ENCODE results near the gene MYOM3.

The MYOM3 gene

DNA sequence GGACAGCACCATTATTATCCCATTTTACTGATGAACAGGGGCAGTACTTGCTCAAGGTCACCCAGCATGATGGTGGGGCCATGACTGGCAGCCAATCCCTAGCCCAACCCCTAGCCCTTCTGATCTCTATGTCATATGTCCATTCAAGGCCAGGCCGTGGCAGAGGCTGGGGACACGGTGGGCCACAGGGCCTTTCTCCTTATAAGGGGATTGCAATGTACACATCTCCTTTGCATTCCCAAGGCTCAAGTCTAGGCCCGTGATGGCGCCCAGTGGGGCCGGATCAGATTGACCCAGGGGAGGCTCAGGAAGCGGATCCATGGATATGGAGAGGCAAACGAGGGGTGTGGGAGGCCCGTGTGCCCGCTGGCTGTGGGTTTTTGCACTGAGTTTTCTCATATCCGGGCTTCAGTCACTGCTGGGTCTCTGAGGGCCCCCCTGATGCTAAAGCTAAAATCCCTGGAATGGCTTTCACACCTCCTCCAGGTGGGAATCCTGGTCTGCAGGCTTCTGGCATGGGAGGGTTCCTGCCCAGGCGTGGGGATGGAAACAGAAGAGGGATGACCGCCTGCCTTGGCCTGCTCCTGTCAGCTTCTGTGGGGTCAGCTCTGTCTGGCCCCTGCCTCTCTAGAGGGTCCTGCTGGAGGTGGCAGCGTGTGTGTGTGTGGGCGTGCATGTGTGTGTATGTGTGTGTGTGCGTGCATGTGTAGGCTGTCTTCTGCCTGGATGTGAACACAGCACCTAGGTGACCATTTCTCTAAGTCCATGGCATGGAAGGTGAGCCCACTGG, 2.1 kb downstream of the MYOM3 start:
- TF ChIP-seq, protein P1, sequence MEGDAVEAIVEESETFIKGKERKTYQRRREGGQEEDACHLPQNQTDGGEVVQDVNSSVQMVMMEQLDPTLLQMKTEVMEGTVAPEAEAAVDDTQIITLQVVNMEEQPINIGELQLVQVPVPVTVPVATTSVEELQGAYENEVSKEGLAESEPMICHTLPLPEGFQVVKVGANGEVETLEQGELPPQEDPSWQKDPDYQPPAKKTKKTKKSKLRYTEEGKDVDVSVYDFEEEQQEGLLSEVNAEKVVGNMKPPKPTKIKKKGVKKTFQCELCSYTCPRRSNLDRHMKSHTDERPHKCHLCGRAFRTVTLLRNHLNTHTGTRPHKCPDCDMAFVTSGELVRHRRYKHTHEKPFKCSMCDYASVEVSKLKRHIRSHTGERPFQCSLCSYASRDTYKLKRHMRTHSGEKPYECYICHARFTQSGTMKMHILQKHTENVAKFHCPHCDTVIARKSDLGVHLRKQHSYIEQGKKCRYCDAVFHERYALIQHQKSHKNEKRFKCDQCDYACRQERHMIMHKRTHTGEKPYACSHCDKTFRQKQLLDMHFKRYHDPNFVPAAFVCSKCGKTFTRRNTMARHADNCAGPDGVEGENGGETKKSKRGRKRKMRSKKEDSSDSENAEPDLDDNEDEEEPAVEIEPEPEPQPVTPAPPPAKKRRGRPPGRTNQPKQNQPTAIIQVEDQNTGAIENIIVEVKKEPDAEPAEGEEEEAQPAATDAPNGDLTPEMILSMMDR (IDR thresholded peaks at IDR 0.05; ENCODE audit: low read depth, low read length, missing control alignments) = no peak
- in situ Hi-C loops (cut with HindIII; ENCODE audit: low sequenced_read_pairs) = no loop called here
- no peak overlapping the region for H3K4me3 ChIP-seq (ENCODE audit: low read depth, low read length)
- no peak for DNase-seq (ENCODE audit: low read depth)

DNA sequence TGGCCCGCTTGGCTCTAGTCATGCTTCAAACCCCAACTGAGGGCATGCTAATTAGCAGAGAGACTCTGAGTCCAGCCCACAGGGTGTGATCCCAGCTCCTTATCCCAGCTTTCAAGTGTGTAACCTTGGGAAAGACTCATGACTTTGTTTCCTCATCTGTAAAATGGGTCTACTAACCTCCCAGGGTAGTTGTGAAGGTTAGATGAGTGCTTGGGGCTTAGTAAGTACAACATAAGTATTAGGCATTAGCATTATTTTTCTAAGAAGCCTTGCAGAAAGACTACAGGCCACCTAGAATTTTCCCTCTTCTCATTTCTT, 2.8 kb downstream of the MYOM3 start:
- H3K4me3 ChIP-seq (ENCODE audit: low read depth, low read length) = no peak overlapping the region
- in situ Hi-C loops (cut with HindIII; ENCODE audit: low sequenced_read_pairs) = no loop called here
- TF ChIP-seq, protein P1 (IDR thresholded peaks at IDR 0.05; ENCODE audit: low read depth, low read length, missing control alignments) = no peak
- DNase-seq (ENCODE audit: low read depth) = no peak

DNA sequence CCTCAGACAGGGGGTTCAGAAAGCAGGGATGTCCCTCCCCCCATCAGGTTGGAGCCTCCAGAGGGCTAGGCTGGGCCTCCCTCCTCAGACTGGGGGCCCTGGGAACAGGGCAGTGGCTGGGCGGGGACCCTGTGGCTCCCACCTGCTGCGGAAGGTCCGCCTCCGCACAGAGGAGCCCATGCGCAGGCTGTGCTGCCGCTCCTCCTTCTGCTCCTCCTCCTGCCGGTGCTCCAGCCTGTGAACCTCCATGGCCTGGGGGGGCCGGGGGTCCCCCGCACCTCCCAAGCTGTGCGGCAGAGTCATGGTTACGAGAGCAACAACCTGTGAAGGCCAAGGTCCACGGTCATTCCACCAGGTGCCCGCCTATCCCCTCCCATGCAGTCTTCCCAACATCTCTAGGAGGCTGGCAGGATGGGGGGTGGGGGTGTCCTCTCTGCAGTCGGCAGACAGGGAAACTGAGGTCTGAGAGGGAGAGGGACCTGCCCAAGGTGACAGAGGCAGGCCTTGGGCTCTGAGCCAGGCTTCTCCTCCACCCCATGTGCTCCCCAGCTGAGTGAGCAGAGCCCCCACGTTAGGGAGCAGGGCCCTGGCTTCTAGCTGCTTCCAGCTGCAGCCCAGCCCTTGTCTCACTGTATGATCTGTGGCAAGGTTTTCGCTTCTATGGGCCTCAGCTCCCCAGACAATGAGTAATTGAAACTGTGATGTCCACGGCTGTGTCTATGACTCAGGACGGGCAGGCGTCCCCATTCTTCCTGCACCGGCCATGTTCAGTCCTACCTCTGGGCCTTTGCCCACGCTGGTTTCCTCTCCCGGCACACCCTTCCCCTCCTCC, 3.4 kb downstream of the MYOM3 start:
- peak; percentile 26 for DNase-seq (ENCODE audit: low read depth)
- no peak overlapping the region for H3K4me3 ChIP-seq (ENCODE audit: low read depth, low read length)
- TF ChIP-seq, protein P1 (IDR thresholded peaks at IDR 0.05; ENCODE audit: low read depth, low read length, missing control alignments) = no peak
- in situ Hi-C loops (cut with HindIII; ENCODE audit: low sequenced_read_pairs) = no loop called here

DNA sequence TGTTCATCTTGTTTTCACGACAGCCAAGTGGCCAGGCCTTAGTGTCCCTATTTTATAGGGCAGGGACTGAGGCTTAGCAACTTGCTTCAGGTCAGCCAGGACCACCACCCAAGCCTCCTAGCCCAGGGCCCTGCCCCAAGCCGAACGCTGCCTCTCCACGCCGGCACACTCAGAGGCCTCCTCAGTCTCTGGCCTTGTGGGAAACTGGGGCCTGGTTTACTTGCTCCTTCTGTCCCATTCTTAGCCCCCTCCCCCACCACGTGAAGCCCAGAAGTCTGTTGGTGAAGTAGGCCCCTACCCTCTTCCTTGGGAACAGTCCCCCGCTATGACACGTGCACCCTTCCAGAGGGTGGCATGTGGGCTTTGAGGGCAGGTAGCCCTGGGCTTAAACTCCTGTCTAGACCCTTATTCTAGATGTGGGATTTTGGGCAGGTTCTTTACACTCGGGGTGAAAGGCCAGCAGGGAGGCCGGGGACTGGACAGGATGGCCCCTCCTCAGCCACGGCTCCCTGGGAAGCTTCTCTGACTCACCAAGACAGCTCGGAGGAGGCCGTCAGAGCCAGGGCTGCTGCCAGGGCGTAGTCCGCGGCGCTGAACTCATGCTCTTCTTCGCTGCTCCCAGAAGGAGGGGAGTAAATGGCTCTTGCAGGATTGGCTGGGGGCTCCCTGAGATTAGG, 4.3 kb downstream of the MYOM3 start:
- in situ Hi-C loops (cut with HindIII; ENCODE audit: low sequenced_read_pairs) = no loop called here
- peak; percentile 28 for DNase-seq (ENCODE audit: low read depth)
- H3K4me3 ChIP-seq (ENCODE audit: low read depth, low read length) = no peak overlapping the region
- TF ChIP-seq, protein P1 (IDR thresholded peaks at IDR 0.05; ENCODE audit: low read depth, low read length, missing control alignments) = no peak

DNA sequence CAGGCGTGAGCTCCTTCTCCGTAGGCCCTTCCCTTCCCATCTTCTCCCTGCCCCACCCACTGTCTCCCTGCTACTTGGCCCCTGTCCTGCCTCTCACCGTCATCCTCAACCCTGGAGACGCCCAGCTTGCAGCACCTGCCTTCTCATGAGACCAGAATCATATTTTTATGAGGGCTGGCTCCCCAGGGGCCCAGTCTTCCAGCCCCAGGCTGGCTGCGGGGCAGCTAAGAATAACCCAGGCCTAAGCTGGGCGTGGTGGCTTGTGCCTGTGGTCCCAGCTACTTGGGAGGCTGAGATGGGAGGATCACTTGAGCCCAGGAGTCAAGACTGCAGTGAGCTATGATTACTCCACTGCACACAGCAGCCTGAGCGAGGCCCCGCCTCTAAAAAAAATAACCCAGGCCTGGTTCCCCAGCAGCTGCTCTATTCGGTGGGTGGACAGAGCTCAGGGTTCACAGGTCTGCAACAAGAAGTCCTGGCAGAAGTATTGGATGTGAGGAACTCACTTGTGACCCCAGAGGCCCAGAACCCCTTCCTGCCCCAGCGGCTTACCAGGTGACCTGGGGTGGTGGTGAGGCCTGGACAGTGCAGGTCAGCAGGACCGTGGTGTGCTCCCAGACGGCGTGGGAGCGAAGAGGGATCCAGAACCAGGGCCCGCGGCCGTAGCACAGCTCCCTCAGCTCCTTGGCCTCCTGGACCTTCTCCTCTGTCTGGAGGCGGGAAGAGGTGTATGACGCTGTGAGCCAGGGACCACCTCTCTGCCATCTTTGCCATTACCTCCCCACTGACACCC, 6.4 kb downstream of the MYOM3 start:
- DNase-seq (ENCODE audit: low read depth) = no peak
- no peak overlapping the region for H3K4me3 ChIP-seq (ENCODE audit: low read depth, low read length)
- TF ChIP-seq, protein P1 (IDR thresholded peaks at IDR 0.05; ENCODE audit: low read depth, low read length, missing control alignments) = no peak
- in situ Hi-C loops (cut with HindIII; ENCODE audit: low sequenced_read_pairs) = no loop called here

DNA sequence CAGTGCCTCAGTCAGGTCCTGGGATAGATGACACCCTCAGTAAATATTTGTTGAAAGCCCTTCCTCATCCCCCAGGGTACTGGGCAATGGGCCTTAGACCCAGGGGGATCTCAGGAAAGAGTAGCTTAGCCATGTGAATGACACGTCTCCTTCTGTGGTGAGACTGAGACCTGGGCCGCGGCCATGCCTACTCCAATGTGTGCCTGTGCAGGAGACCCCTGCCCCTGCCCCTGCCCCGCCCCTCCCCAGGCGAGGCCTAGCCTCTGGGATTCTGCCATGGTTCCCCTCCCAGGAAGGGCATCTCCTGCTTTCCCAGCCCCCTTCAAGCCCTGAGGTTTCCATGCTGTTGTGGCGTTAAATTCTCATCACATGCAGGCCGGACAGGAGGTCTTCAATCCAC, 7.1 kb downstream of the MYOM3 start:
- no peak for DNase-seq (ENCODE audit: low read depth)
- in situ Hi-C loops (cut with HindIII; ENCODE audit: low sequenced_read_pairs) = no loop called here
- TF ChIP-seq, protein P1 (IDR thresholded peaks at IDR 0.05; ENCODE audit: low read depth, low read length, missing control alignments) = no peak
- H3K4me3 ChIP-seq (ENCODE audit: low read depth, low read length) = no peak overlapping the region
